NB4 (cell line): ENCODE results near the gene TSEN34.

Source experiments
- DNase-seq: peaks from one replicate; pipeline ENCODE4 v3.0.0; 2010; ENCODE audit warnings: low read depth
- H3K4me3 ChIP-seq: one replicate; pipeline ENCODE4 v1.5.1; 2011; ENCODE audit warnings: mild to moderate bottlenecking, low read depth, low read length, moderate library complexity
- MYC ChIP-seq: IDR thresholded peaks from 2 replicates; pipeline ENCODE4 v1.6.1; 2011; ENCODE audit warnings: low read depth, low read length
- POLR2A ChIP-seq: IDR thresholded peaks from 2 replicates; pipeline ENCODE4 v1.6.1; 2011; ENCODE audit warnings: mild to moderate bottlenecking; ENCODE audit not compliant: insufficient read length; ENCODE audit errors: extremely low read depth
- TF ChIP-seq, protein P1 (sequence below): IDR thresholded peaks from one replicate; pipeline ENCODE4 v1.5.1; 2012; ENCODE audit warnings: low read depth, low read length
- TF ChIP-seq, protein P2 (sequence below): IDR thresholded peaks from 2 replicates; pipeline ENCODE4 v1.6.1; 2011; ENCODE audit warnings: low read depth, low read length

The TSEN34 gene

DNA sequence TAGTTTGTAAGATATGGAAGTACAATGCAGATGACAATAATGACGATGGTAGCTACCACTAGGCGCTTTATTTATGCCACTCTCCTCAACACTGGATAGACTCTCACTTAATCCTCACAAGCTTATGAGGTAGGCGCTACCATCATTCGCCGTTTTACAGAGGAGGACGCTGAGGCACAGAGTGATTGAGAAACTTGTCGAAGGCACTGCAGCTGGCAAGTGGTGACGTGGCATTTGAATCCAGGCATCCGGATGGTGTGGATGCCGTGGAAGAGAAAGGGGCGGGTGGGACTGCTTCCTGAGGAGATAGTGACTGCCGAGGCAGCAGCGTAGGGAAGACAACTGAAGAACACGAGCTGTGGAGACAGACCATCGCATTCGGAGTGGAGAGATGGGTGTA, 8.3 kb downstream of the TSEN34 start:
- DNase-seq: no peak
- TF ChIP-seq MYC: no peak
- TF ChIP-seq, protein P1, sequence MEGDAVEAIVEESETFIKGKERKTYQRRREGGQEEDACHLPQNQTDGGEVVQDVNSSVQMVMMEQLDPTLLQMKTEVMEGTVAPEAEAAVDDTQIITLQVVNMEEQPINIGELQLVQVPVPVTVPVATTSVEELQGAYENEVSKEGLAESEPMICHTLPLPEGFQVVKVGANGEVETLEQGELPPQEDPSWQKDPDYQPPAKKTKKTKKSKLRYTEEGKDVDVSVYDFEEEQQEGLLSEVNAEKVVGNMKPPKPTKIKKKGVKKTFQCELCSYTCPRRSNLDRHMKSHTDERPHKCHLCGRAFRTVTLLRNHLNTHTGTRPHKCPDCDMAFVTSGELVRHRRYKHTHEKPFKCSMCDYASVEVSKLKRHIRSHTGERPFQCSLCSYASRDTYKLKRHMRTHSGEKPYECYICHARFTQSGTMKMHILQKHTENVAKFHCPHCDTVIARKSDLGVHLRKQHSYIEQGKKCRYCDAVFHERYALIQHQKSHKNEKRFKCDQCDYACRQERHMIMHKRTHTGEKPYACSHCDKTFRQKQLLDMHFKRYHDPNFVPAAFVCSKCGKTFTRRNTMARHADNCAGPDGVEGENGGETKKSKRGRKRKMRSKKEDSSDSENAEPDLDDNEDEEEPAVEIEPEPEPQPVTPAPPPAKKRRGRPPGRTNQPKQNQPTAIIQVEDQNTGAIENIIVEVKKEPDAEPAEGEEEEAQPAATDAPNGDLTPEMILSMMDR: no peak
- TF ChIP-seq, protein P2, sequence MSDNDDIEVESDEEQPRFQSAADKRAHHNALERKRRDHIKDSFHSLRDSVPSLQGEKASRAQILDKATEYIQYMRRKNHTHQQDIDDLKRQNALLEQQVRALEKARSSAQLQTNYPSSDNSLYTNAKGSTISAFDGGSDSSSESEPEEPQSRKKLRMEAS: no peak
- TF ChIP-seq POLR2A: no peak
- H3K4me3 ChIP-seq: no peak overlapping the region

- H3K4me3 ChIP-seq: peak overlapping the region; percentile 98
- no peak for DNase-seq
- TF ChIP-seq, protein P2: peak; percentile 19
- TF ChIP-seq POLR2A: no peak
These were observed 10.1 kb downstream of the TSEN34 start for GRCh38 chr19:54201172-54201701.

DNA sequence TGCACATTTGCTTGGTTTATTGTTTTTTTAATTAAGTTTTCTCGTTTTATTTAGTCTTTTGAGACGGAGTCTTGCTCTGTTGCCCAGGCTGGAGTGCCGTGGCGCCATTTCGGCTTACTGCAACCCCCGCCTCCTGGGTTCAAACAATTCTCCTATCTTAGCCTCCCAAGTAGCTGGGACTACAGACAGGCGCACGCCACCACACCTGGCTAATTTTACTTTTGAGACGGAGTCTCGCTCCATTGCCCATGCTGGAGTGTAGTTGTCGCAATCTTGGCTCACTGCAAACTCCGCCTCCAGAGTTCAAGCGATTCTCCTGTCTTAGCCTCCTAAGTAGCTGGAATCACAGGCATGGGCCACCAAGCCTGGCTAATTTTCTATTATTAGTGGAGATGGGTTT, 10.9 kb downstream of the TSEN34 start:
- TF ChIP-seq, protein P2: no peak
- TF ChIP-seq POLR2A (no peak), MYC (no peak)
- TF ChIP-seq, protein P1: no peak
- H3K4me3 ChIP-seq: peak overlapping the region; percentile 98
- DNase-seq: no peak

- no peak for DNase-seq
- TF ChIP-seq, protein P1: no peak
- H3K4me3 ChIP-seq: peak overlapping the region; percentile 98
These were observed 12.1 kb downstream of the TSEN34 start for GRCh38 chr19:54203151-54203611.

GRCh38 chr19:54204767-54205468, 13.8 kb downstream of the TSEN34 start:
- no peak for DNase-seq
- TF ChIP-seq, protein P2: no peak
- TF ChIP-seq, protein P1: no peak
- TF ChIP-seq MYC: no peak
- no peak for TF ChIP-seq POLR2A
- H3K4me3 ChIP-seq: peak overlapping the region; percentile 32

DNA sequence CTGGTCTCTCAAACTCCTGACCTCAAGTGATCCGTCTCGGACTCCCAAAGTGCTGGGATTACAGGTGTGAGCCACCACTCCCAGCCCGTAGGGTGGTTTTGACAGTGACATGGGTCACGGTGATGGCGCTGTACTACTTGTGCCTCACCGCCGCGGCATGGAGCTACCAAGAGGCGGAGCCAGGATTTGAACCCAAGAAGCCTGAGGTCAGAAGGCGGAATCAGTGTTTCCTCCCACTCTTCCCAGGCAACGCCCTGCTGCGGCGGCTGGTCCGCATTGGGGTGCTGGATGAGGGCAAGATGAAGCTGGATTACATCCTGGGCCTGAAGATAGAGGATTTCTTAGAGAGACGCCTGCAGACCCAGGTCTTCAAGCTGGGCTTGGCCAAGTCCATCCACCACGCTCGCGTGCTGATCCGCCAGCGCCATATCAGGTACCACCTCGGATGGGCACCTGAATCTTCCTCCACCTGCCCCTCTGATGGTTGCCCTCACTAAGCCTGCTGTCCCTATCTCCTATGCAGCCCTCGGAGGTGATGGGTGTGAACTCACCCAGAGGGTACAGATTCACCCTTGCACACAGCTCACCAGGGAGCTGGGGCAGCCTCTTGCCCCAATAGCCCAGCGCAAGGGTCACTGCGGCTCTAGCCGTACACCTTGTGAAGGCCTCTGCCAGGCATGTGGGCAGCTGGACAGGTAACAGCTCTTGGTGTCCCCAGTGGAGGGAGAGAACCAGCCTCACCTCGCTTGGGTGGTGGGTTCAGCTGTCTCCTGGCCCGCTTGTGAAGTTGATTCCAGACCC, 15.1 kb downstream of the TSEN34 start:
- H3K4me3 ChIP-seq: no peak overlapping the region
- TF ChIP-seq, protein P2: no peak
- no peak for DNase-seq
